ENCODE data around the gene ARHGEF7. TPM values are rescaled to one million over a fixed set of nuclear protein-coding genes. Genes with fewer than 3 reads are reported as not detected.

Gene ARHGEF7
- total RNA-seq, 1 donor from 2014 or later: 227 TPM

- Mint-ChIP-seq H3K27me3 (ENCODE audit: unreplicated experiment) (peaks cover 4% of the 10 kb centered on the region), H3K4me3 (ENCODE audit: unreplicated experiment) (no peak overlapping the region), H3K9me3 (ENCODE audit: unreplicated experiment) (peaks cover 2% of the 10 kb centered on the region), H3K36me3 (ENCODE audit: unreplicated experiment) (no peaks in the 10 kb centered on the region), H3K4me1 (ENCODE audit: low read depth, unreplicated experiment) (peaks cover 15% of the 10 kb centered on the region), H3K27ac (ENCODE audit: unreplicated experiment) (no peak overlapping the region)
- no peak for DNase-seq
- TF ChIP-seq CTCF (IDR thresholded peaks at IDR 0.05; ENCODE audit: partially characterized antibody, unreplicated experiment): no peak
These were observed 30.0 kb downstream of the ARHGEF7 start for GRCh38 chr13:111145071-111145470.

- no peak overlapping the region for H3K4me3 Mint-ChIP-seq (ENCODE audit: unreplicated experiment)
- H3K9me3 Mint-ChIP-seq (ENCODE audit: unreplicated experiment): peaks cover 2% of the 10 kb centered on the region
- no peak for TF ChIP-seq CTCF (IDR thresholded peaks at IDR 0.05; ENCODE audit: partially characterized antibody, unreplicated experiment)
- no peak for DNase-seq
- peaks cover 17% of the 10 kb centered on the region for H3K4me1 Mint-ChIP-seq (ENCODE audit: low read depth, unreplicated experiment)
- H3K27ac Mint-ChIP-seq (ENCODE audit: unreplicated experiment): no peak overlapping the region
- H3K36me3 Mint-ChIP-seq (ENCODE audit: unreplicated experiment): no peaks in the 10 kb centered on the region
- H3K27me3 Mint-ChIP-seq (ENCODE audit: unreplicated experiment): peaks cover 1% of the 10 kb centered on the region
These were observed 30.4 kb downstream of the ARHGEF7 start for GRCh38 chr13:111145506-111145905.

- DNase-seq: no peak
- Mint-ChIP-seq H3K27ac (ENCODE audit: unreplicated experiment) (peak overlapping the region; percentile 56), H3K9me3 (ENCODE audit: unreplicated experiment) (peaks cover 10% of the 10 kb centered on the region), H3K4me3 (ENCODE audit: unreplicated experiment) (peak overlapping the region; percentile 89), H3K27me3 (ENCODE audit: unreplicated experiment) (peaks cover 9% of the 10 kb centered on the region), H3K4me1 (ENCODE audit: low read depth, unreplicated experiment) (peaks cover 20% of the 10 kb centered on the region), H3K36me3 (ENCODE audit: unreplicated experiment) (no peaks in the 10 kb centered on the region)
- TF ChIP-seq CTCF (IDR thresholded peaks at IDR 0.05; ENCODE audit: partially characterized antibody, unreplicated experiment): no peak
These were observed 37.7 kb downstream of the ARHGEF7 start for GRCh38 chr13:111152844-111153243.

DNA sequence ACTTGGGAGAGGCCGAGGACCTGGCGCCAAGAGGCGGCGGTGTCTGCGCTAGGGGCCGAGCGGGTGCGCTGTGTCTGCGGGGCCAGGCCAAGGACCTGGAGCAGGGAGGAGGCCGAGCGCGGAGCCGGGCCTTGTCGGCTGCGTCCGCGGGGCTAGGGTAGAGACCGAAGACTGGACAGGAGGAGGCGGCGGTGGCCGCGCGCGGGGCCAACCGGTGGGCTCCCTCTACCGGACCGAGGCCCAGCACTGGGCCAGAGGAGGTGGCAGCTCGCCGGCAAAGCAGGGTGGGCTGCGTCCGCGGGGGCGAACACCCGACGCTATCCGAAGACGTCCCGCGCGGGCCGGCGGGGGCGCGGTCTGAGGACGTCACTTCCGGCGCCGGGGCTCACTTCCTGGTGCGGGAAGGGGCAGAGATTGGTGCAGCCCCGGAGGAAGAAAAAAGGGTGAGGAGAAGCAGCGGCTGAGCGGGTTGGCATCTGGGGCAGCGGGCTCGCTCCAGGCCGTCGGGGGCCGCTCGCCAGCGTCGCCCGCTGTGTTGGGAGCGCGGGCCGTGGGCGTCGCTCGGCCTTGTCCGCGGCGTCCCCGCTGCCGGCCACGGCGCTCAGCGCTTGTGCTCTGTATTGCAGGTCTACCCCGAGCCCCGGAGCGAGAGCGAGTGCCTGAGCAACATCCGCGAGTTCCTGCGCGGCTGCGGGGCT, 38.3 kb downstream of the ARHGEF7 start:
- Mint-ChIP-seq H3K9me3 (ENCODE audit: unreplicated experiment) (peaks cover 10% of the 10 kb centered on the region), H3K36me3 (ENCODE audit: unreplicated experiment) (no peaks in the 10 kb centered on the region), H3K4me3 (ENCODE audit: unreplicated experiment) (peak overlapping the region; percentile 95), H3K27me3 (ENCODE audit: unreplicated experiment) (peaks cover 7% of the 10 kb centered on the region), H3K27ac (ENCODE audit: unreplicated experiment) (peak overlapping the region; percentile 66), H3K4me1 (ENCODE audit: low read depth, unreplicated experiment) (peaks cover 20% of the 10 kb centered on the region)
- no peak for TF ChIP-seq CTCF (IDR thresholded peaks at IDR 0.05; ENCODE audit: partially characterized antibody, unreplicated experiment)
- peak; percentile 97 for DNase-seq

GRCh38 chr13:111153977-111154332, 38.8 kb downstream of the ARHGEF7 start:
- no peak for TF ChIP-seq CTCF (IDR thresholded peaks at IDR 0.05; ENCODE audit: partially characterized antibody, unreplicated experiment)
- Mint-ChIP-seq H3K4me3 (ENCODE audit: unreplicated experiment) (peak overlapping the region; percentile 95), H3K27me3 (ENCODE audit: unreplicated experiment) (peaks cover 7% of the 10 kb centered on the region), H3K9me3 (ENCODE audit: unreplicated experiment) (peaks cover 10% of the 10 kb centered on the region), H3K36me3 (ENCODE audit: unreplicated experiment) (no peaks in the 10 kb centered on the region), H3K27ac (ENCODE audit: unreplicated experiment) (peak overlapping the region; percentile 93), H3K4me1 (ENCODE audit: low read depth, unreplicated experiment) (peaks cover 22% of the 10 kb centered on the region)
- no peak for DNase-seq
